HG03025 (cell line): Measurements from ENCODE around the gene CYP2A13.
"Not testable (repeated sequence)": the region's sequence is repeated elsewhere in the genome, so short reads cannot be mapped to it uniquely, and the experiment has no call there.

Experiments used
- ATAC-seq: cut with Tn5 transposase; IDR thresholded peaks from one replicate; pipeline ENCODE4 v1.9.1; 2021; ENCODE audit warnings: mild to moderate bottlenecking, moderate library complexity; ENCODE audit not compliant: unreplicated experiment, low FRiP score

The CYP2A13 gene

GRCh38 chr19:41116261-41116660, 28.0 kb downstream of the CYP2A13 start:
- no peak for ATAC-seq

- not testable (repeated sequence) for ATAC-seq
Measured at GRCh38 chr19:41120929-41121911, 33.0 kb downstream of the CYP2A13 start.

GRCh38 chr19:41122846-41123245, 34.6 kb downstream of the CYP2A13 start:
- not testable (repeated sequence) for ATAC-seq

GRCh38 chr19:41123716-41124294, 35.6 kb downstream of the CYP2A13 start:
- no peak for ATAC-seq

DNA sequence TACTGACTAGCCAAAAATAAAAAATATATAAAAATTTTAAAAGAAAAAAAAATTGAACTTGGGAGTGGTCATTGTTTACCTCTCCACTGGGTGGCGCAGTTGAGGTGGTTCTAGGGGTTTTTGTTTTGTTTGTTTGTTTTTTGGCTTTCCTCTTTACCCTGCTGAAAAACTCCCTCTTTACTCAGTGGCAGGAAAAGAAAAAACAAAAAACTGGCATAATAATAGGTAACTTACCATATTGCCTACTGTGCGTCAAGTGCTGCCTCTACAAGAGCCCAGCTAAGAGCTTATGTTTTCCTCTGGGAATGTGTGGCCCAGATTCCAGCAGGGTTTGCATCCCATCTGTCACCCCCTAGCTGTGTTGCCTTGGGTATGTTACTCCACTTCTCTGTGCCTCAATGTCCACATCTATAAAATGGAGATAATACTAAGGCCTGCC, 38.5 kb downstream of the CYP2A13 start:
- ATAC-seq: not testable (repeated sequence)

DNA sequence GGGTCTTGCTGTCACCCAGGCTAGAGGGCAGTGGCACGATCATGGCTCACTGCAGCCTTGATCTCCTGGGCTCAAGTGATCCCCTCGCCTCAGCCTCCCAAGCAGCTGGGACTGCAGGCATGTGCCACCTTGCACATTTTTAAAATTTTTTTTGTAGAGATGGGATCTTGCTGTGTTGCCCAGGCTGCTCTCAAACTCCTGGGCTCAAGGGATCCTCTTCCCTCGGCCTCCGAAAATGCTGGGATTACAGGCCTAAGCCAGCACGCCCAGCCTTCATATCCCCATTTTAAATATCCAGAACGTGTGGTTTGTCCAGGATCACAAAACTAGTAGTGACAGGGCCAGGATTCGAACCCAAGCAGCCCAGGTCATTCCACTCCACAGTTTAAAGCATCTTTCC, 39.1 kb downstream of the CYP2A13 start:
- ATAC-seq: not testable (repeated sequence)

DNA sequence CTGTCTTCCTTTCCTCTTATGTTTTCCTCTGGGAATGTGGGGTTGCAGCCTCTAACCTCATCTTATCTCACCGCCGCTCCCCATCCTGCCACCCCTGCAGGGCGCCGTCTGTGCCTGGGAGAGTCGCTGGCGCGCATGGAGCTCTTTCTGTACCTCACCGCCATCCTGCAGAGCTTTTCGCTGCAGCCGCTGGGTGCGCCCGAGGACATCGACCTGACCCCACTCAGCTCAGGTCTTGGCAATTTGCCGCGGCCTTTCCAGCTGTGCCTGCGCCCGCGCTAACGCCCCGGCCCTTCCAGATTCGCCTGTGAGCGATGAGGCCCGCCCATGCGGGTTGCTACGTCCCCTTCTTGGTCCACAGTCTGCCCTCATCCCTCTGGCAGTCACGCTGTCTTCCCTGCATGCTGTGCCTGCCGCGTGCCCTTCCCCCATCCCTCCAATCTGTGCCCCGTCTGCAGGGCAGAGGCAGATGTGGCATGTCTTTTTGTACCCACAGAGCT, 39.6 kb downstream of the CYP2A13 start:
- not testable (repeated sequence) for ATAC-seq

DNA sequence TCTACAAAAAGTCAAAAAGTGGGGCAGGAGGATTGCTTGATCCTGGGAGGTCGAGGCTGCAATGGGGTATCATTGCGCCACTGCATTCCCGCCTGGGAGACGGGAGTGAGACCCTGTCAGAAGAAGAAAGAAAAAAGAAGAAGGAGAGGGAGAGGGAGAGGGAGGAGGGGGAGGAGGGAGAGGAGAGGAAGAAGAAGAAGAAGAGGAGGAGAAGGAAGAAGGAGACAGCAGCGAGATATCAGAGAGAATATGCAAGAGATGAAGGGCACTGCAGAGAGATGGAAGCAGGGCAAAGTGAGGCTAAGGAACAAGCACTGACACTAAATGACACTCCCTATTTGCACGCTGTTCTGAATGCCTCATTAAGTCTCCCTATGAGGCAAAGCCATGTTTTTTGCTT, 40.4 kb downstream of the CYP2A13 start:
- ATAC-seq: no peak

- no peak for ATAC-seq
Measured at GRCh38 chr19:41131186-41131585, 42.9 kb downstream of the CYP2A13 start.

GRCh38 chr19:41133260-41133659, 45.0 kb downstream of the CYP2A13 start:
- no peak for ATAC-seq

GRCh38 chr19:41134616-41135015, 46.4 kb downstream of the CYP2A13 start:
- ATAC-seq: no peak

GRCh38 chr19:41135390-41136384, 47.4 kb downstream of the CYP2A13 start:
- ATAC-seq: not testable (repeated sequence)

DNA sequence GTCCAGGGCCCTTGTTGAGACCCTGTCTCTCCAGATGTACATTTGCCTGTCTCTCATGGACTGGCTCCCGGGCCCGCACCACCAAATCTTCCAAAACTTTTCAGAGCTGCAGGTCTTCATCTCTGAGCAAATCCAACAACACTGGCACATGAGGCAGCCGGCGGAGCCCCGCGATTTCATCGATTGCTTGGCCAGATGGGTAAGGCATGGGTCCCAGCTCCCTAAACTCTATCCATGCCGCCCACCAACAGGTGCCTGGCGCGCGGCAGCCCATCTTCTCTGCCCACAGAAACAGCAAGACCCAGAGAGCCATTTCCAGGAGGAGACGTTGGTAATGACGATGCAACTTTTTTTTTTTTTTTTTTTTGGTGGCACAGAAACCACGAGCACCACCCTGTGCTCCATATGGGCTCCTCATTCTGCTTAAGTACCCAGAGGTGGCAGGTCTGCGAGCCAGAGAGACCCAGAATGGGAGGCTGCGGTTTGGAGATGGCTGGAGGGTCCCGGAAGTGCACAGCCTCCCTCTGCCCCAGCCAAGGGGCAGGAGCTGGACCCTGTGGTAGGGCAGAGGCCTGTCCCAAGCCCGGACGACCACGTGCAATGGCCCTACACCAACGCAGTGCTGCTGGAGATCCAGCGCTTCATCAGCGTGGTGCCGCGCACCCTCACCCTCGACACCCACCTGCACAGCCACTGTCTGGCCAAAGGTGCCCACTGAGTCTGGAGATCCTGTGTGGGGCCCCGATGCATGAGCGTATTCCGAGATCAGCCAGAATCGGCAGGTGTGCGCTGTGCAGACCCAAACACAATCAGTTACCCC, 48.6 kb downstream of the CYP2A13 start:
- no peak for ATAC-seq

GRCh38 chr19:41144403-41144802, 56.2 kb downstream of the CYP2A13 start:
- ATAC-seq: no peak
